ENCODE measurements around the gene TENM4.

TENM4 gene

DNA sequence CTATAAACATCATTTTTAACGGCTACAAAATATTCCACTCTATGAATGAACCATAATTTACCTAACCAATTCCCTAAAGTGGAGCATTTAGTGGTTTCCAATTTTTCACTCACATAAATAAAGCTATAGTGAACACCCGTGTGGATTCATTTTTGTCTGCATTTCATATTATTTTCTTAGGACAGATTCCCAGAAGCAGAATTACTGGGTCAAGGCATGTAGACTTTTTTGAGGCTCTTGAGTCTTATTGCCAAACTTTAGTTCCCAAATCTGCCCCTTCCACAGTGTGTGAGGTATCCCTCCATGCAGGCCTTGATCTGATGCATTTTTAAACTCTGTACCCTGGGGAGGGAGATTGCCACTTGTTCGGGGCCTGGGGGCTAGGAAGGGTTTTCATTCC lies 198.2 kb downstream of the TENM4 start:
- no peak for ATAC-seq

DNA sequence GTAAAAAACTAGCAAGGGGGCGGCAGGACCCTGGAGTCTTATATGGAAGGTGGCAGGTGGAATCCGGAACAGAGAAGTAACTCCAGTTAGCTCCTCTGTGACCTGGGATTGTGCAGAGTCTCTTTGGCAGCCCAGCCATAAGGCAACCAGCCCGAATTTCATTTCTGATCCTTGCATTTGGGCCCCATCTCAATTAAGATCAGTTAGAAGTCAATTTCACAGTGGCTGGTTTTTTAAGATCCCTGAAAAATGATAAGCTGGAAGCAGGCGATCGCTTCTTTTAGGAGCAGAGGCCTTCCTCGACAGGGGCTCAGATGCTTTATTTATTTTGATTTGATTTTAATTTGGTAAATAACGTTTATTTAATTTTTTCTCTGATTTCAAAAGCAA lies 199.0 kb downstream of the TENM4 start:
- TF ChIP-seq, protein P1, sequence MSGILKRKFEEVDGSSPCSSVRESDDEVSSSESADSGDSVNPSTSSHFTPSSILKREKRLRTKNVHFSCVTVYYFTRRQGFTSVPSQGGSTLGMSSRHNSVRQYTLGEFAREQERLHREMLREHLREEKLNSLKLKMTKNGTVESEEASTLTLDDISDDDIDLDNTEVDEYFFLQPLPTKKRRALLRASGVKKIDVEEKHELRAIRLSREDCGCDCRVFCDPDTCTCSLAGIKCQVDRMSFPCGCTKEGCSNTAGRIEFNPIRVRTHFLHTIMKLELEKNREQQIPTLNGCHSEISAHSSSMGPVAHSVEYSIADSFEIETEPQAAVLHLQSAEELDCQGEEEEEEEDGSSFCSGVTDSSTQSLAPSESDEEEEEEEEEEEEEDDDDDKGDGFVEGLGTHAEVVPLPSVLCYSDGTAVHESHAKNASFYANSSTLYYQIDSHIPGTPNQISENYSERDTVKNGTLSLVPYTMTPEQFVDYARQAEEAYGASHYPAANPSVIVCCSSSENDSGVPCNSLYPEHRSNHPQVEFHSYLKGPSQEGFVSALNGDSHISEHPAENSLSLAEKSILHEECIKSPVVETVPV (CRISPR knock-in tag; IDR thresholded peaks at IDR 0.05): no peak
- no peak for TF ChIP-seq PPARA (CRISPR knock-in tag; IDR thresholded peaks at IDR 0.05; ENCODE audit: borderline replicate concordance)
- no peak for TF ChIP-seq ZNF565 (CRISPR knock-in tag; conservative IDR thresholded peaks at IDR 0.05; ENCODE audit: low read depth)
- TF ChIP-seq, protein P2, sequence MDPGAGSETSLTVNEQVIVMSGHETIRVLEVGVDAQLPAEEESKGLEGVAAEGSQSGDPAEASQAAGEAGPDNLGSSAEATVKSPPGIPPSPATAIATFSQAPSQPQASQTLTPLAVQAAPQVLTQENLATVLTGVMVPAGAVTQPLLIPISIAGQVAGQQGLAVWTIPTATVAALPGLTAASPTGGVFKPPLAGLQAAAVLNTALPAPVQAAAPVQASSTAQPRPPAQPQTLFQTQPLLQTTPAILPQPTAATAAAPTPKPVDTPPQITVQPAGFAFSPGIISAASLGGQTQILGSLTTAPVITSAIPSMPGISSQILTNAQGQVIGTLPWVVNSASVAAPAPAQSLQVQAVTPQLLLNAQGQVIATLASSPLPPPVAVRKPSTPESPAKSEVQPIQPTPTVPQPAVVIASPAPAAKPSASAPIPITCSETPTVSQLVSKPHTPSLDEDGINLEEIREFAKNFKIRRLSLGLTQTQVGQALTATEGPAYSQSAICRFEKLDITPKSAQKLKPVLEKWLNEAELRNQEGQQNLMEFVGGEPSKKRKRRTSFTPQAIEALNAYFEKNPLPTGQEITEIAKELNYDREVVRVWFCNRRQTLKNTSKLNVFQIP (CRISPR knock-in tag; IDR thresholded peaks at IDR 0.05; ENCODE audit: borderline replicate concordance, low read depth): no peak
- TF ChIP-seq ISL1 (CRISPR knock-in tag; IDR thresholded peaks at IDR 0.05): no peak
- TF ChIP-seq, protein P3, sequence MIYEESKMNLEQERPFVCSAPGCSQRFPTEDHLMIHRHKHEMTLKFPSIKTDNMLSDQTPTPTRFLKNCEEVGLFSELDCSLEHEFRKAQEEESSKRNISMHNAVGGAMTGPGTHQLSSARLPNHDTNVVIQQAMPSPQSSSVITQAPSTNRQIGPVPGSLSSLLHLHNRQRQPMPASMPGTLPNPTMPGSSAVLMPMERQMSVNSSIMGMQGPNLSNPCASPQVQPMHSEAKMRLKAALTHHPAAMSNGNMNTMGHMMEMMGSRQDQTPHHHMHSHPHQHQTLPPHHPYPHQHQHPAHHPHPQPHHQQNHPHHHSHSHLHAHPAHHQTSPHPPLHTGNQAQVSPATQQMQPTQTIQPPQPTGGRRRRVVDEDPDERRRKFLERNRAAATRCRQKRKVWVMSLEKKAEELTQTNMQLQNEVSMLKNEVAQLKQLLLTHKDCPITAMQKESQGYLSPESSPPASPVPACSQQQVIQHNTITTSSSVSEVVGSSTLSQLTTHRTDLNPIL (CRISPR knock-in tag; IDR thresholded peaks at IDR 0.05; ENCODE audit: low read depth): no peak
- TF ChIP-seq ZC3H10 (CRISPR knock-in tag; IDR thresholded peaks at IDR 0.05): no peak
- TF ChIP-seq ZNF8 (CRISPR knock-in tag; IDR thresholded peaks at IDR 0.05): no peak
- TF ChIP-seq ESRRG (CRISPR knock-in tag; IDR thresholded peaks at IDR 0.05): no peak
- TF ChIP-seq TOX (CRISPR knock-in tag; IDR thresholded peaks at IDR 0.05; ENCODE audit: borderline replicate concordance): no peak
- TF ChIP-seq, protein P4, sequence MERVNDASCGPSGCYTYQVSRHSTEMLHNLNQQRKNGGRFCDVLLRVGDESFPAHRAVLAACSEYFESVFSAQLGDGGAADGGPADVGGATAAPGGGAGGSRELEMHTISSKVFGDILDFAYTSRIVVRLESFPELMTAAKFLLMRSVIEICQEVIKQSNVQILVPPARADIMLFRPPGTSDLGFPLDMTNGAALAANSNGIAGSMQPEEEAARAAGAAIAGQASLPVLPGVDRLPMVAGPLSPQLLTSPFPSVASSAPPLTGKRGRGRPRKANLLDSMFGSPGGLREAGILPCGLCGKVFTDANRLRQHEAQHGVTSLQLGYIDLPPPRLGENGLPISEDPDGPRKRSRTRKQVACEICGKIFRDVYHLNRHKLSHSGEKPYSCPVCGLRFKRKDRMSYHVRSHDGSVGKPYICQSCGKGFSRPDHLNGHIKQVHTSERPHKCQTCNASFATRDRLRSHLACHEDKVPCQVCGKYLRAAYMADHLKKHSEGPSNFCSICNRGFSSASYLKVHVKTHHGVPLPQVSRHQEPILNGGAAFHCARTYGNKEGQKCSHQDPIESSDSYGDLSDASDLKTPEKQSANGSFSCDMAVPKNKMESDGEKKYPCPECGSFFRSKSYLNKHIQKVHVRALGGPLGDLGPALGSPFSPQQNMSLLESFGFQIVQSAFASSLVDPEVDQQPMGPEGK (CRISPR knock-in tag; IDR thresholded peaks at IDR 0.05; ENCODE audit: borderline replicate concordance): no peak
- TF ChIP-seq CSDC2 (CRISPR knock-in tag; IDR thresholded peaks at IDR 0.05): no peak
- no peak for TF ChIP-seq ZFP30 (CRISPR knock-in tag; IDR thresholded peaks at IDR 0.05)
- no peak for ATAC-seq

More for the DNA sequence above, 198.2 kb downstream of the TENM4 start:
- no peak for TF ChIP-seq ZNF8 (CRISPR knock-in tag; IDR thresholded peaks at IDR 0.05)
- TF ChIP-seq, protein P1 (CRISPR knock-in tag; IDR thresholded peaks at IDR 0.05): no peak
- no peak for TF ChIP-seq OSR1 (CRISPR knock-in tag; IDR thresholded peaks at IDR 0.05)
- TF ChIP-seq ZNF565 (CRISPR knock-in tag; conservative IDR thresholded peaks at IDR 0.05; ENCODE audit: low read depth): no peak
- no peak for TF ChIP-seq ZNF70 (CRISPR knock-in tag; IDR thresholded peaks at IDR 0.05)
- TF ChIP-seq PPARA (CRISPR knock-in tag; IDR thresholded peaks at IDR 0.05; ENCODE audit: borderline replicate concordance): no peak
- TF ChIP-seq, protein P3 (CRISPR knock-in tag; IDR thresholded peaks at IDR 0.05; ENCODE audit: low read depth): no peak
- TF ChIP-seq TCF4 (CRISPR knock-in tag; IDR thresholded peaks at IDR 0.05; ENCODE audit: borderline replicate concordance): no peak
- TF ChIP-seq CSDC2 (CRISPR knock-in tag; IDR thresholded peaks at IDR 0.05): no peak

DNA sequence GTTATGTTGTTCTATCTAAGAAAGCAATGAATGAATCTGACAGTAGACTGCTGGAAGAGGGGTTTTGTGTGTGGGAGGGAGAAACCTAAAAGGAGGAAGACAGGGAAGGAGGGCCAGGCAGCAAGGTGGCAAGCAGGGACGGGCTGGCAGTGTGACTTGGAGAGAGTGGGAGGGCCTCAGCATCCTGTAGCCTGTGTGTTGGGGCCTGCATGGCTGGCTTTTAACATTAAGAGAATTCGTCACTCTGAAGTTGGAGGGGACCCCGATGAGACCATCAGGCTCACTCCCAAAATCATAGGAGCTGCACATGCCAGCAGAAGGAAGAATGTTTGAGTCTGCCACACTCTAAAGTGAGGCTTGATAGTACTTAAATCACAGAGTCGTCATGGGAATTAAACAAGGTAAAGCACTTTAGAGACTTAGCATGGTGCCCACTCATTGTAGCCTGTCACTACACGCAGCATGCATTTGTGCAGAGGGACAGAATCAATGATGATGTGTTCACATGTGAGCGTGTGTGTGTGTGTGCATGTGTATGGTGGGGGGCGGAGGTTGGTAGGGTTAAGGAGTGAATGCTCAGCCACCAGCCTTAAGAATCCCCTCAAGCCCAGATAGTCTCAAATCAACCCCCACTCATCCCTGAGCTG lies 199.5 kb downstream of the TENM4 start:
- ATAC-seq: no peak
- TF ChIP-seq, protein P1 (CRISPR knock-in tag; IDR thresholded peaks at IDR 0.05): no peak
- no peak for TF ChIP-seq CSDC2 (CRISPR knock-in tag; IDR thresholded peaks at IDR 0.05)
- TF ChIP-seq ESRRG (CRISPR knock-in tag; IDR thresholded peaks at IDR 0.05): no peak
- TF ChIP-seq, protein P2 (CRISPR knock-in tag; IDR thresholded peaks at IDR 0.05; ENCODE audit: borderline replicate concordance, low read depth): no peak
- TF ChIP-seq ISL1 (CRISPR knock-in tag; IDR thresholded peaks at IDR 0.05): no peak
- no peak for TF ChIP-seq SNAI2 (CRISPR knock-in tag; IDR thresholded peaks at IDR 0.05)
- no peak for TF ChIP-seq ZC3H10 (CRISPR knock-in tag; IDR thresholded peaks at IDR 0.05)
- TF ChIP-seq ARNTL (CRISPR knock-in tag; IDR thresholded peaks at IDR 0.05; ENCODE audit: borderline replicate concordance, low read depth): no peak
- TF ChIP-seq ZFP30 (CRISPR knock-in tag; IDR thresholded peaks at IDR 0.05): no peak
- TF ChIP-seq ZFP3 (CRISPR knock-in tag; IDR thresholded peaks at IDR 0.05): no peak
- TF ChIP-seq BACH2 (CRISPR knock-in tag; IDR thresholded peaks at IDR 0.05; ENCODE audit: borderline replicate concordance): no peak
- TF ChIP-seq, protein P4 (CRISPR knock-in tag; IDR thresholded peaks at IDR 0.05; ENCODE audit: borderline replicate concordance): no peak
- TF ChIP-seq ZNF565 (CRISPR knock-in tag; conservative IDR thresholded peaks at IDR 0.05; ENCODE audit: low read depth): no peak
- TF ChIP-seq TCF4 (CRISPR knock-in tag; IDR thresholded peaks at IDR 0.05; ENCODE audit: borderline replicate concordance): no peak
- no peak for TF ChIP-seq TOX (CRISPR knock-in tag; IDR thresholded peaks at IDR 0.05; ENCODE audit: borderline replicate concordance)
- TF ChIP-seq ZNF8 (CRISPR knock-in tag; IDR thresholded peaks at IDR 0.05): no peak
